CD4-positive, alpha-beta T cell (primary cell): Measurements from ENCODE around the gene FAM83B. TPM values are rescaled to one million over a fixed set of nuclear protein-coding genes. Genes with fewer than 3 reads are reported as not detected.

Experiments used
- ATAC-seq: fragments of 200-7000 bp; cut with Tn5 transposase; one replicate; pipeline ENCODE4 v1.10.0; 2022; ENCODE audit warnings: mild to moderate bottlenecking; ENCODE audit not compliant: poor library complexity
- CTCF ChIA-PET: fragments of 350-600 bp; sonication (Branson Sonifier 250); formaldehyde crosslinking; loops from one replicate; lab custom pipeline; 2021; ENCODE audit warnings: antibody characterized with exemption, inconsistent platforms; lab: Charles Lee
- POLR2A ChIA-PET: fragments of 350-600 bp; sonication (Branson Sonifier 250); formaldehyde crosslinking; loops from one replicate; lab custom pipeline; 2021; ENCODE audit warnings: antibody characterized with exemption, inconsistent platforms; lab: Charles Lee
- DNase-seq, 14 experiments: peaks; one replicate each; pipeline ENCODE4 v3.0.0-alpha.2; 2013 to 2020; ENCODE audit warnings: mixed read lengths in 2 of 14
- H3K27ac ChIP-seq, 2 donors: one replicate each; pipeline versions ENCODE4 v1.5.1 to v1.7.0; 2013; ENCODE audit warnings: low read length in 2 of 2, low read depth in 1 of 2, mild to moderate bottlenecking in 1 of 2
- H3K27me3 ChIP-seq, 2 experiments: 1 replicate in 1 of 2; 2 replicates in 1 of 2; pipeline versions ENCODE4 v1.6.1 to v1.7.0; 2013; ENCODE audit warnings: low read length in 2 of 2, control low read depth in 1 of 2, mild to moderate bottlenecking in 1 of 2, moderate library complexity in 1 of 2; ENCODE audit not compliant: insufficient read depth in 2 of 2, control insufficient read depth in 1 of 2
- H3K36me3 ChIP-seq: one replicate; pipeline ENCODE4 v1.6.1; 2013; ENCODE audit warnings: low read length, control low read depth; ENCODE audit not compliant: insufficient read depth
- H3K4me1 ChIP-seq: one replicate; pipeline ENCODE4 v1.6.1; 2013; ENCODE audit warnings: low read length, control low read depth; ENCODE audit not compliant: insufficient read depth
- H3K4me3 ChIP-seq: one replicate; pipeline ENCODE4 v1.5.1; 2013; ENCODE audit warnings: mild to moderate bottlenecking, low read length, moderate library complexity
- H3K9me3 ChIP-seq, 2 experiments: 1 replicate in 1 of 2; 2 replicates in 1 of 2; pipeline versions ENCODE4 v1.6.1 to v1.7.0; 2013; ENCODE audit warnings: low read length in 2 of 2, mild to moderate bottlenecking in 2 of 2, control low read depth in 1 of 2, moderate library complexity in 1 of 2; ENCODE audit not compliant: control insufficient read depth in 1 of 2, insufficient read depth in 1 of 2
- H3K27ac Mint-ChIP-seq: one replicate; pipeline ENCODE4 v1.8.0; 2020; ENCODE audit warnings: mixed read lengths
- H3K27me3 Mint-ChIP-seq: one replicate; pipeline ENCODE4 v1.8.0; 2021; ENCODE audit warnings: mixed read lengths
- H3K36me3 Mint-ChIP-seq: one replicate; pipeline ENCODE4 v1.8.0; 2021; ENCODE audit warnings: low read depth, mixed read lengths
- H3K4me1 Mint-ChIP-seq: one replicate; pipeline ENCODE4 v1.8.0; 2021; ENCODE audit warnings: low read depth, mixed read lengths
- H3K4me3 Mint-ChIP-seq: one replicate; pipeline ENCODE4 v1.8.0; 2020; ENCODE audit warnings: mild to moderate bottlenecking, mixed read lengths
- H3K9me3 Mint-ChIP-seq: one replicate; pipeline ENCODE4 v1.8.0; 2020; ENCODE audit warnings: mixed read lengths
- CTCF ChIP-seq: fragments of 200-600 bp; IDR thresholded peaks from one replicate; pipeline ENCODE4 v1.8.0; 2022; ENCODE audit warnings: antibody characterized with exemption, mild to moderate bottlenecking
- intact Hi-C, 2 experiments: fragments of 100-400 bp; cut with DNase I in 1 of 2; cut with micrococcal nuclease in 1 of 2; formaldehyde crosslinking; loops; one replicate each; pipeline versions ENCODE4 v1.15.1 to v1.9.0; 2023 to 2025; cut with DNase I, micrococcal nuclease
- total RNA-seq, 174 experiments: library from RNA in 2 of 174; stranded (reverse) in 2 of 174; gene quantifications; one replicate each; pipeline ENCODE4 v1.2.3 and lab custom pipeline; 2021 to 2026

FAM83B gene
- total RNA-seq, 2 experiments from 2014 or later = not detected

GRCh38 chr6:54988576-54988975 lies 142.0 kb downstream of the FAM83B start:
- H3K27ac Mint-ChIP-seq = no peak overlapping the region
- H3K27ac ChIP-seq = no peak overlapping the region
- H3K4me3 ChIP-seq = no peak overlapping the region
- no peaks in the 10 kb centered on the region for H3K36me3 ChIP-seq
- peaks cover 7 to 10% of the 10 kb centered on the region in 2 experiments for H3K9me3 ChIP-seq
- no peaks in the 10 kb centered on the region for H3K27me3 Mint-ChIP-seq
- intact Hi-C loops = no loop called here
- H3K27me3 ChIP-seq = no peaks in the 10 kb centered on the region
- H3K4me1 Mint-ChIP-seq = no peaks in the 10 kb centered on the region
- no peak for DNase-seq
- no peak overlapping the region for H3K4me3 Mint-ChIP-seq
- no peak for TF ChIP-seq CTCF
- peaks cover 30% of the 10 kb centered on the region for H3K9me3 Mint-ChIP-seq
- CTCF ChIA-PET = no interaction called here
- H3K36me3 Mint-ChIP-seq = no peaks in the 10 kb centered on the region
- POLR2A ChIA-PET = no interaction called here
- no peaks in the 10 kb centered on the region for H3K4me1 ChIP-seq
- no peak for ATAC-seq

GRCh38 chr6:54990001-54990400 lies 143.4 kb downstream of the FAM83B start:
- H3K27me3 ChIP-seq = no peaks in the 10 kb centered on the region
- Mint-ChIP-seq H3K27ac (no peak overlapping the region), H3K9me3 (peaks cover 28% of the 10 kb centered on the region), H3K27me3 (no peaks in the 10 kb centered on the region), H3K4me3 (no peak overlapping the region), H3K36me3 (no peaks in the 10 kb centered on the region), H3K4me1 (no peaks in the 10 kb centered on the region)
- ChIA-PET POLR2A (no interaction called here), CTCF (no interaction called here)
- H3K4me1 ChIP-seq = no peaks in the 10 kb centered on the region
- no peak for TF ChIP-seq CTCF
- ATAC-seq (no peak), DNase-seq (no peak)
- no peak overlapping the region for H3K4me3 ChIP-seq
- no peak overlapping the region for H3K27ac ChIP-seq
- no peaks in the 10 kb centered on the region for H3K36me3 ChIP-seq
- peaks cover 4 to 7% of the 10 kb centered on the region in 2 experiments for H3K9me3 ChIP-seq
- intact Hi-C loops = no loop called here
